Progenitor cell of endocrine pancreas (in vitro differentiated cells): Measurements from ENCODE around the gene ACTRT2. TPM values are rescaled to one million over a fixed set of nuclear protein-coding genes. Genes with fewer than 3 reads are reported as not detected.

Experiments
- DNase-seq: peaks from one replicate; pipeline ENCODE4 v3.0.0; 2021; ENCODE audit warnings: low spot score; ENCODE audit not compliant: unreplicated experiment
- H3K27ac Mint-ChIP-seq: 2 replicates; pipeline ENCODE4 v1.8.0; 2021; ENCODE audit warnings: mild to moderate bottlenecking, moderate library complexity, mixed read lengths
- H3K27me3 Mint-ChIP-seq: 2 replicates; pipeline ENCODE4 v1.8.0; 2021; ENCODE audit warnings: mixed read lengths
- H3K36me3 Mint-ChIP-seq: 2 replicates; pipeline ENCODE4 v1.8.0; 2022; ENCODE audit warnings: mixed read lengths; ENCODE audit not compliant: insufficient read depth
- H3K4me1 Mint-ChIP-seq: 2 replicates; pipeline ENCODE4 v1.8.0; 2021; ENCODE audit warnings: low read depth, mixed read lengths
- H3K4me3 Mint-ChIP-seq: 2 replicates; pipeline ENCODE4 v1.8.0; 2021; ENCODE audit warnings: low read depth, mild to moderate bottlenecking, moderate library complexity, mixed read lengths
- H3K9me3 Mint-ChIP-seq: 2 replicates; pipeline ENCODE4 v1.8.0; 2021; ENCODE audit warnings: low read depth, mixed read lengths
- total RNA-seq: library from RNA; stranded (reverse); gene quantifications from 2 replicates; pipeline ENCODE4 v1.2.1, GENCODE V29; 2021
- TF ChIP-seq, protein P1 (sequence below): fragments of 200-600 bp; sonication (generic); IDR thresholded peaks from one replicate; pipeline ENCODE4 v1.5.0; 2021; ENCODE audit warnings: antibody characterized with exemption, mild to moderate bottlenecking; ENCODE audit not compliant: unreplicated experiment

ACTRT2 gene
- total RNA-seq, 1 donor from 2014 or later = not detected

DNA sequence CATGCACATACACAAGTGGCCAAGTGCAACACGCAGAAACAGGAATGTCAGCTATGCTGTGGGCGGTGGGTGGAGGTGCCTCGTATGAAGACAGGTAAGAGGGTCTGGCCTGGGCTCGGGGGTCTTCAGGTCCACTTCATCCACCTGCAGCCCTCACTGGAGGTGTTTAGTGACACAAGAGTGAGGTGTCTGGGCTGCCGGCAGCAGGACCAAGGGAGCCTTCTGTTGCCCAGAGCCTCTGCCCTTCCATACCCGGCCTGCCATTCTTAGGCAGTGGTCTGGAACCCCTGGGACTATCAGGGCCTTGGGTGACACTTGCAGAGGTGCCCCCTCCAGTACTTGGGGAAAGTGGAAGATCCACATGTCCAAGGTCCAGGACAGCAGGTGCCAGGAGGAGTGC lies 21.7 kb upstream of the ACTRT2 start:
- TF ChIP-seq, protein P1, sequence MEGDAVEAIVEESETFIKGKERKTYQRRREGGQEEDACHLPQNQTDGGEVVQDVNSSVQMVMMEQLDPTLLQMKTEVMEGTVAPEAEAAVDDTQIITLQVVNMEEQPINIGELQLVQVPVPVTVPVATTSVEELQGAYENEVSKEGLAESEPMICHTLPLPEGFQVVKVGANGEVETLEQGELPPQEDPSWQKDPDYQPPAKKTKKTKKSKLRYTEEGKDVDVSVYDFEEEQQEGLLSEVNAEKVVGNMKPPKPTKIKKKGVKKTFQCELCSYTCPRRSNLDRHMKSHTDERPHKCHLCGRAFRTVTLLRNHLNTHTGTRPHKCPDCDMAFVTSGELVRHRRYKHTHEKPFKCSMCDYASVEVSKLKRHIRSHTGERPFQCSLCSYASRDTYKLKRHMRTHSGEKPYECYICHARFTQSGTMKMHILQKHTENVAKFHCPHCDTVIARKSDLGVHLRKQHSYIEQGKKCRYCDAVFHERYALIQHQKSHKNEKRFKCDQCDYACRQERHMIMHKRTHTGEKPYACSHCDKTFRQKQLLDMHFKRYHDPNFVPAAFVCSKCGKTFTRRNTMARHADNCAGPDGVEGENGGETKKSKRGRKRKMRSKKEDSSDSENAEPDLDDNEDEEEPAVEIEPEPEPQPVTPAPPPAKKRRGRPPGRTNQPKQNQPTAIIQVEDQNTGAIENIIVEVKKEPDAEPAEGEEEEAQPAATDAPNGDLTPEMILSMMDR = no peak
- Mint-ChIP-seq H3K27me3 (no peaks in the 10 kb centered on the region), H3K27ac (no peak overlapping the region), H3K36me3 (no peaks in the 10 kb centered on the region), H3K4me3 (no peak overlapping the region), H3K4me1 (no peaks in the 10 kb centered on the region), H3K9me3 (peaks cover 27% of the 10 kb centered on the region)
- no peak for DNase-seq

DNA sequence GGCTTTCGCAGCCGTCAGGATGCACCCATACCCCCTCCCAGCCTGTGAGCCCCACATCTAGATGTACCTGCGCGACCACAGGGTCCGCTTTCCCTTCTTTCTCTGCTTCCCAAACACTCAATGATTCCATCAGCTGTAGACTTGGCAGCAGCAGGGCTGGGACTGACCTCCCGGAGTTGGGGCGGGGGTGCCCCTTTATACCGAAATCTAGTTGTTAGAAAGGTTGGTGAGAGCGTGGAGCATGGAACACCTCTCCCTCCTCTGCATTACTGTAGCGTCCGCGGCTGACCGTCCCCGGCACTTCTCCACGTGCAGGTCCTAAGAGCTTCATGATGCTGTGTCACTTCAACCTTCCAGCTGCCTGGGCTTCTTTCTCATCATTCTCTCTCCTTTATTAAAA lies 21.1 kb upstream of the ACTRT2 start:
- Mint-ChIP-seq H3K9me3 (peaks cover 27% of the 10 kb centered on the region), H3K4me3 (no peak overlapping the region), H3K27me3 (no peaks in the 10 kb centered on the region), H3K27ac (no peak overlapping the region), H3K36me3 (no peaks in the 10 kb centered on the region), H3K4me1 (no peaks in the 10 kb centered on the region)
- TF ChIP-seq, protein P1 = no peak
- no peak for DNase-seq

- H3K27me3 Mint-ChIP-seq = no peaks in the 10 kb centered on the region
- H3K27ac Mint-ChIP-seq = no peak overlapping the region
- TF ChIP-seq, protein P1 = no peak
- no peak for DNase-seq
- no peak overlapping the region for H3K4me3 Mint-ChIP-seq
- peaks cover 27% of the 10 kb centered on the region for H3K9me3 Mint-ChIP-seq
- H3K36me3 Mint-ChIP-seq = no peaks in the 10 kb centered on the region
- no peaks in the 10 kb centered on the region for H3K4me1 Mint-ChIP-seq
Measured at GRCh38 chr1:3000671-3001470, 20.4 kb upstream of the ACTRT2 start.

DNA sequence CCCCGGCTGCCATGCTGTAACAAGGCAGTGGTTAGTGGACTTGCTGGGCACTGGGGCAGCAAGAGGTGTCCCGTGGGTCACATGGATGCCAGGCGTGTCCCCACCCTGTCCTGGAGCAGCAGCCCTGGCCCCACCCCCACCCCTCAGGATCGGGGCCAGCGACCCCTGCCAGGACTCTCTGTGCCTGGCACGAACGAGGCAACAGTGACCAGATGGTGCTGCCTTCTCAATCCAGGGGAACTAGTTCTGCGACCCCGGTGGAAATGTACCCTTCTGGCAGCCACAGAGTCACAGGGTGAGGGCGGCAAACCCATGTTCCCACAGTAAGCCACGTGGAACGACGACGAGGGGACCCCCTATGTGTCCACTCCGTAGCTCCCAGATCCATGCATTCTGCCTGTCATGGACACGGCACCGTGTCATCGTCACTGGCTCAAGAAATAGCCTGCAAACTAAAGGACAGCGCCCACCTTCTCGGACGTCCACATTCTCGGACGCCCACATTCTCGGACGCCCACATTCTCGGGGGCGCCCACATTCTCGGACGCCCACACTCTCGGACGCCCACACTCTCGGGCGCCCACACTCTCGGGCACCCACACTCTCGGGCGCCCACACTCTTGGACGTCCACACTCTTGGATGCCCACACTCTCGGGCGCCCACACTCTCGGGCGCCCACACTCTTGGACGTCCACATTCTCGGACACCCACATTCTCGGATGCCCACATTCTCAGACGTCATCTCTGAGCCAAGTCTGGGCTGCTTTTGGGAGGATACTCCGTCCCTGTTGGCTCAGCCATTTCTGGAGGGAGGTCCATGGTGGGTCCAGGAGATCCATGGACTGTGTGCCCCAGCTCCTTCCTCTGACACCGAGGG lies 19.6 kb upstream of the ACTRT2 start:
- Mint-ChIP-seq H3K36me3 (no peaks in the 10 kb centered on the region), H3K4me1 (no peaks in the 10 kb centered on the region), H3K27me3 (no peaks in the 10 kb centered on the region), H3K4me3 (no peak overlapping the region), H3K27ac (no peak overlapping the region), H3K9me3 (peaks cover 29% of the 10 kb centered on the region)
- TF ChIP-seq, protein P1 = no peak
- no peak for DNase-seq

DNA sequence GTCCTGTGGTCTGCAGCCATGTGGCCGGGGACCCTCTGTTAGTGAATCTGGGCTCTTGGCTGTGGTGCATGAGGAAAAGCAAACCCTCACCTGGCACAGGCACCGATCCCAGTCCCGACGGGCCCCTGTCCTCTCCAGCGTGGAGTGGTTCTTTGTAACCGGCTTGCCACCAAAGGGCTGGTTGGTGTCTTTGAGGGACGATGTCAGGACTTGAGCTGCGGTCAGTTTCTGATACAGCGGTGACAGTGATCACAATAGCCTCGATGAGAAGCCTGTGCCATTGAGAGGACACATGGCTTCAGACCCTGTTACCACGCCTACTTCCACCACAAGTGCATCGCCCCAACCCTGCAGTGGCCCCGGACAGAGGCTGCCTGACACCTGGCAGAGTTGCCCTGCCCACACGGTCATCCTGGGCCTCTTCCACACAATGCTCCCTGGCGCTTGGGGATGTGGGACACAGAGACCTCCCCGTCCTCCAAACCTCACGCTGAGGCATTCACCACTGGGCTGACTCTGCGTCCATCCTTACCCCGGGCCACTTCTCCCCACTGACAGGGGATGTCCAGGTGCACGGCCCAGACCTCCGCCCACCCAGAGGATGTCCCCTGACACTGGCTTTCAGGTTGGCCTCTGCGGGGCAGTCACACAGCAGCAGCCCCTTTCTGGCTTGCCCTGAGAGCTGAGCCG lies 18.8 kb upstream of the ACTRT2 start:
- no peak overlapping the region for H3K27ac Mint-ChIP-seq
- H3K4me3 Mint-ChIP-seq = no peak overlapping the region
- TF ChIP-seq, protein P1 = no peak
- H3K4me1 Mint-ChIP-seq = no peaks in the 10 kb centered on the region
- no peaks in the 10 kb centered on the region for H3K36me3 Mint-ChIP-seq
- peaks cover 26% of the 10 kb centered on the region for H3K9me3 Mint-ChIP-seq
- no peaks in the 10 kb centered on the region for H3K27me3 Mint-ChIP-seq
- no peak for DNase-seq
